NCI-H345 (cell line): Measurements from ENCODE around the gene EXOG.

ENCODE experiments used
- DNase-seq: peaks from one replicate; lab custom pipeline; 2025; lab: John Stamatoyannopoulos, UW

Gene EXOG

DNA sequence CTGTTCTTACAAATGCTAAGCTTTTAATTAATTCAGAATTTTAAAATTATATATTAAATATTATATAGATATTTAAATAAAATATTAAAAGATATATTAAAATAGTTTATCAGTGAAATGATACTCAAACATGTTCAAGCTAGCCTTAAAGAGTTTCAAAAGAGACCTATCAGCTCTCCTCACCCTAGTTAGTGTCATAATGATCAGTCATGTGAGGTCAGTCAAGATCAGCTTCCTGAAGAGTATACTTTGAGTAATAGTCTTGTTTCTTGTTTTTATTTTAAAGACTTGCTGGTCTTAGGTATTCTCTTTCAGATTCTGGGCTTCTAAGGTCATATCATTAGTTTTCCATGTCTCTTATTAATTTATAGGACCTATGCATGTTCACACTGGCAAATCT is 14.5 kb downstream of the EXOG start:
- DNase-seq = no peak

- no peak for DNase-seq
These were observed 15.4 kb downstream of the EXOG start for GRCh38 chr3:38511546-38511945.

DNA sequence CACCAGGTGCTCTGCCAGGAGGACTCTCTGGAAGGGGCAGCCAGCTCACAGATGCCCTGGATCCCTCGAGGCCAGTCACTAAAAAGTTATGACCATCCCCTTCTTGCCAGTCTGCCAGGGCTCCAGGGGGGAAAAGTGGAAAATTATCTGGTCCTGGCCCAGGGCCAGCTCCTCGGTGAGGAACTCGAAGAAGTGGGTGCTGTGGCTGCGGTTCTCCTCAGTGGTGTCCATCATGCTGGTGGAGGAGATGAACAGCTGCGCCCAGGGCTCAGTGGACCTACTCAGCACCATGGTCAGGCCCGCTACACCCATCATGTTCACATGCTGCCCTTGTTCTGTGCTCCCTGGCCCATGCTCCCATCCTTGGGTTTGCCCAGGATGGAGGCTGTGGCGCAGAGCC is 19.2 kb downstream of the EXOG start:
- DNase-seq = no peak

- DNase-seq = no peak
These were observed 20.5 kb downstream of the EXOG start for GRCh38 chr3:38516669-38517068.

GRCh38 chr3:38519000-38519399 is 22.9 kb downstream of the EXOG start:
- no peak for DNase-seq

- no peak for DNase-seq
These were observed 23.5 kb downstream of the EXOG start for GRCh38 chr3:38519651-38520050.

DNA sequence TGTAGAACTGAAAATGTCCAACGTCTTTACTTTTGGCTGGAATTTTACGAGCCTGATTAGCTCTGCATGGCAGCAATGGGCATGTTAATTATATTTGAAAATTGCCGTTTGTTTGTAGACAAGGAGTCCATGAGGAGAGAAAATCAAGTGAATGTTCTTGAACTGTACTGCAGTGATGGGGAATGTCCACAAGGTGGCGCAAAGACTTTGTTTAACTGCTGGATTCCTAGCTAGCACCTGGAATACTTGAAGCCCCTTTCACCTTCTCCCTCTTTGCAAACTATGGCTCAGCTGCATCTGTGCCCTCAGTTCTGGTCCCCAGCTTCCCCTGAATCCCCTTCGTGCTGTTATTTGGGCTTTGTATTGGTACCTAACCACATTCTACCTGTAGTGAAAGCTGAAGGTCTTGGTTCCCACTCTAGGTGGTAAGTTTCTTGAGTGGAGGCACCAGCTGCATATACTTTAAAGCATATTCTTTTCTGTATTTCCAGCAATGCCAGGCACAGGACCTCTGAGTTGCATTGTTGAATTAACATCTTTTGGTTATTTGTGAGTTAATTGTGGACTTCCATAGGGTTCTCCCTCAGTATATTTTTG is 25.3 kb downstream of the EXOG start:
- peak; percentile 48 for DNase-seq

- no peak for DNase-seq
These were observed 25.9 kb downstream of the EXOG start for GRCh38 chr3:38522002-38522401.

DNA sequence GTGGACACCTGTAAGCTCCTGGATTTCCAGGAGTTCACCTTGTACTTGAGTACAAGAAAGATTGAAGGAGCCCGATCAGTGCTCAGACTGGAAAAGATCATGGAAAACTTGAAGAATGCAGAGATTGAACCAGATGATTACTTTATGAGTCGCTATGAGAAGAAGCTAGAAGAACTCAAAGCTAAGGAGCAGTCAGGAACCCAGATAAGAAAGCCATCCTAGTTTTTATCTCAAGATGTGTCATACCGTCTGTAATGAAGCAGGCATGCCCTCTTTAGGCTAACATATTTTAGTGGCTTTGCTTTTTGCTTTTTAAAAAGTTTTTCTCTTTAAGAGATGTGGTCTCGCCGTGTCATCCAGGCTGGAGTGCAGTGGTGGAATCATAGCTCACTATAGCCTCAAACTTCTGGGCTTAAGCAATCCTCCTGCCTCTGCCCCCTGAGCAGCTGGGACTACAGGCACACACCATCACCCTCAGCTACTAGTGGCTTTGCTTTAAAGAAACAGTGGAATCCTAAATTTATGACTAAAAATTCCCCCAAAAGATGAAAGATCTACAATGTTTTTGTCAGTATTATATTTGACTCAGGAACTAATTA is 28.1 kb downstream of the EXOG start:
- no peak for DNase-seq

GRCh38 chr3:38526792-38527191 is 30.7 kb downstream of the EXOG start:
- no peak for DNase-seq

DNA sequence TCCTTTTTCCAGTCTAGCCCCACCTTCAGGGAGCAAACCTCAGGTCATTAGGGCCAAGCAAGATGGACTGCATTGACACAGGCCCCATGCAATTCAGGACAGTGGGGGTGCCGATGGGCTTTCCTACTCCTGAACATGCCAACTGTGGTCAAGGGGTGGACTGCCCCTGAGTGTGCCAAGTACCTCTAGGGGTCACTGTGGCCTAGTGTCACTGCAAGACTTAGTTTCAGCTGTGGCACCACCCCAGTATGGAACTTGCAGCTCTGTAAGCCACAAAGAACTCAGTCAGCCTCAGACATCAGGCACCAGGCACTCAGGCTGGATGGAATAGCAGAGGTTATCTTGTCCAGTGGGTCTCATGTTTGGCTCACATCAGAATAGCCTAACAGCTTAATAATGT is 32.3 kb downstream of the EXOG start:
- DNase-seq = no peak

DNA sequence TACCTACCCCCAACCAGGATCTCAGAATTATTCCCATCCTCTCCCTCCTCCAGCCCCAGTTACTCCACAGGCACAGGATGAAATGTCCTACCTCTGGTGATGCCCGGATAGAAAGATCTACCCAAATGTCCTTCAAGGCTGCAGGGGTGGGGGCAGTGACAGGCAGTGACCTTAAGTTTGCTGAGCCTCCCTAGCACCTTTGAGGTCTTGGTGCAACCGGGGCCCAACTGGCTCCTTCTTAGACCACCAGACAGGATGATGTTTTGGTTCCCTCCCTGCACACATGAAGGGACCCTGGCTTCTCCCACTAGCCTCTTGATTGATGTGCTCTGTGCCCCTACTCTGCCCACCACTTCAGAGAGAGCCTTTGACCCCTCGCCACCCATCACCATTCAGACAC is 36.4 kb downstream of the EXOG start:
- DNase-seq = no peak

DNA sequence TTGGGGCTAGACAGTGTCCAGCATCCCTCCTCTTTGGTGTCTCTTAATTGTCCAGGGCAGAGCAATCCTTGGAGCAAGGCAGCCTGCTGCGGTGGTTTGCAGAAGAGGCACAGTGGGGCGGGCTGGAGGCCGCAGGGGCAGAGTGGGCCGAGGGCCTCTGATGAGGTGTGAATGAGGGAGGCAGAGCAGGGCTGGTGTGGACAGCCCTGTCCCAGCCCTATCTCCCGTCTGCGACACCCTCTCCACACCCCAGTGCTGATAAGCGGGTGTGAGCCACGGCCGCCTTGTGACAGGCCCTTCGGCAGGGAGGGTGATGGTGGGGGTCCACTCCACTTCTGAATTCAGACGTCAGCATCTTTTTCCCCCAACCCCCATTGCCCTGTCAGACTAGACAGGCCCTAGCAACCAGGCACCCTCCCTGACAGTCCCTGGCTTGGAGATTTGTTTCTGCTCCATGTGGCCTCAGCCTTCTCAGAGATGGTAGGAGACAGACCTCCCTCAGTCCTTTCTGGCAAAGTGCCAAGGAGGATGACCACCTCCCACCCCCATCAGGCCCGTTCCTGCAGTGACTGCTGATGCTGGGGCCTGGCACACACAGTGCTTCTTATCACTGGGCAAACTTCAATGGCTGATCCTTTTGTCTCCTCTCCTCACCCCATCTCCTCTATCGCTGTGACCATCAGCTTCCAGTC is 37.3 kb downstream of the EXOG start:
- no peak for DNase-seq

DNA sequence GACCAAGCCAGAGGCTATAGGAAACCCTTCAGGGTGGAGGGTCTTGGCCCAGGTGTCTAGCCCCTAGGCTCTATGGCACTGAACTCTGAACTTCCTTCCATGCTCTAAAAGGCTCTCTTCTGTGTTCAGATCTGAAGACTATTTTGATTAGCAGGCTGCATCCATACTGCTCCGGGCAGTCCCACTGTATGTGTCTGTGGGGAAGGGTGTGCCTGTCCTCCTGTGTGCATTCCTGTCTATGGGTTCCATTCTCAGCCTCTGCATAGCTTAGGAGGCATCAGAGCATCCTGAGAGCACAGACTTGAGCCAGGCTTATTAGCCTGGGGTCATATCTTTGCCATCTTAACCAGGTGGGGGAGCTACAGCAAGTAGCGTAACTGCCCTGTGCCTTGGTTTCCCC is 38.0 kb downstream of the EXOG start:
- no peak for DNase-seq

DNA sequence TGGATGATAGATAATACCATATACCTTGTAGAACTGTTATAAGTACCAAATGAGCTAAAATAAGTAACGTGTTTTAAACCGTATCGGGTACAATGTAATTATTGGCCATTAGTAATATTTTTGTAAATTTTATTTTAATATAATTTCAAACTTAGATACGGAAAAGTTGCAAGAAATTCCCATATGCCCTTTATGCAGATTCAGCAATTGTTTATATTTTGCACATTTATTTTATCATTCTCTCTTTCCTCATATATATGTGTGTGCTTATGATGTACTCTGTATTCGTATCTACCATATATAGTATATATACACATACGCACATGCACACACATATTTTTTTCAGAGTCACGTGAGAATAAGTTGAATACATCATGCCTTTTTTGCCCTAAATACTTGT is 38.5 kb downstream of the EXOG start:
- DNase-seq = no peak

DNA sequence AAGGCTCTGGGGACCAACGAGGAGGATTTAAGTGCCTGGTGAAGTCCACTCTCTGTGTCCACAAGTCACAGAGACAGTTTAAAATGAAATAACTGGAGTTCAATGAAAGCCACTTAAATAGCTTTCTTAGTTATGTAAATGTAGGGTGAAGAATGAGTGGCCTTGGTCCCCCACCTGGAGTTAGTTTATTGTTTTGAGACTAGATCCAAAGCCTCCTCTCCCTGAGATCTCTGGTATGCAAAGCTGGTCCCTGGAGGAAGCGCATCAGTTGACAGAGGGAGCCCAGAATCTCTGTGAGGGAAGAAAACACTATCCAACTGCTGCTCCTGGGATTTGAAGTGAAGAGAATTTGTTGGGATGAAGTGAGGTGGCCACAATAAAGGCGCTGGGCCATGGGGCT is 40.5 kb downstream of the EXOG start:
- no peak for DNase-seq

DNA sequence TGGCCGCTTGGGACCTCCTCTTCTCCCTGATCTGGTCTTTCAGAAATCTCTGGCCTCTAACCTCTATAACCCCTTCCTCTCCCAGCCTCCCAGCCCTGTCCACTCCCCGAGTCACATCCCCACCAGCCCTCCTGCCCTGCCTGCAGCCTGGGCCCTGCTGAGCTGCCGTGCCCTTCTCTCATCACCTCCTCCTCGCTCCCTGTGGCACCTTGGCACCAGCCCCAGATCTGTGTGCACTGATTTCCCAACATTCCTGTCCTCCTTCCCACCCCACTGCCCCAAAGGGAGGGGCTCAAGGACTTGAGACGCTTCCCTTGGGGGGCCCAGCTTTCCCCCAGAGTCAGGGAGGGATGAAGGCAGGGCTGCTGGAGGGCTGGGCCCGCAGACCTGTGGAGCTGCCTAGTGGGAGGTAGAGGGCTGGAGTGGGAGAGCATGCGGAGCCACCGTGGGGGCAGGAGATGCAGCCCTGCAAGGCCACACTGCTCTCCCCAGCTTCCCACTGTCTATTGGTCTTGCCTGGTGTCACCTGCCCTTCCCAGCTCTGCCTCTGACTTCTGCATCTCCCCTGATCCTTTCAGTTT is 42.7 kb downstream of the EXOG start:
- DNase-seq = no peak

- no peak for DNase-seq
These were observed 45.7 kb downstream of the EXOG start for GRCh38 chr3:38541806-38542205.

- no peak for DNase-seq
These were observed 46.5 kb downstream of the EXOG start for GRCh38 chr3:38542401-38543298.

GRCh38 chr3:38543586-38543985 is 47.4 kb downstream of the EXOG start:
- DNase-seq = no peak

DNA sequence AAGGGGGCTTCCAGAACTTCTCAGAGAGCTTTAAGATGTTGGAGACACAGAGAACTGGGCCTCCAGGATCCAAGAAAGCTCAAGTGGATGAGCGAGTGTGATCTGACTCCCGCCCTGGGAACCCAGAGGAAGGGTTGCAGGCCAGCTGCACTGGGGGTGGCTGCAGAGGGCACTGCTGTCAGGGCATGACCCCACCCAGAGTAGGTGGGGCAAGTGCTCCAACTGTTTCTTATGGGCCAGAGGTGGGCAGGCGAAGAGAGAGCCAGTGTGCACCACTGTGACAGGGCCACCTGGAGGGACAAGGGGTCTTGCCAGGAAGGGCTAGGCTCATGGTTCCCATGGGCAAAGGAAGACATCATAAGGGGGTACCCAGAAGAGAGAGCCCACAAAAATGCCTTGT is 48.8 kb downstream of the EXOG start:
- no peak for DNase-seq

DNA sequence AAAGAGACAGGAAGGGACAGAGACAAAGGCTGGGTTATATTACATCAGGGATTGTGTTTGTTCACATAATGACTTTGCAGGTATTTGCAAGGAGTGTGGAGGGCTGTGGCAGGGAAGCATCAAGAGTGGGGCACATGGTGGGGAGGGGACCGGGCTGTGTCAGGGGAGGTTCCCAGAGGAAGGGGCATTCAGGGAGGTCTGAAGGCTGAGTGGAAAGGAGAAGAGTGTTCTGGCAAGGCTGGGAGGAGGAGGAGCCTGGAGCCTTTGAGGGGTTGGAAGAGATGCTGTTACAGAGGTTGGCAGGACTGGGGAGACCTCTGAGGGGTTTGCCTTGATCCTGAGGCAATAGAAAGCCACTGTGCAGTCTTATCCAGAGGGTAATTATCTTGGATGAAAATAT is 49.4 kb downstream of the EXOG start:
- no peak for DNase-seq
